ENCODE measurements around the gene RNF34. TPM values are rescaled to one million over a fixed set of nuclear protein-coding genes. Genes with fewer than 3 reads are reported as not detected.

The RNF34 gene
- total and polyA plus RNA-seq, 2 of the 13 experiments (the other 11 are each of a cell fraction or from before 2014, with no cell fraction given), result 36.8 to 53.2 TPM

DNA sequence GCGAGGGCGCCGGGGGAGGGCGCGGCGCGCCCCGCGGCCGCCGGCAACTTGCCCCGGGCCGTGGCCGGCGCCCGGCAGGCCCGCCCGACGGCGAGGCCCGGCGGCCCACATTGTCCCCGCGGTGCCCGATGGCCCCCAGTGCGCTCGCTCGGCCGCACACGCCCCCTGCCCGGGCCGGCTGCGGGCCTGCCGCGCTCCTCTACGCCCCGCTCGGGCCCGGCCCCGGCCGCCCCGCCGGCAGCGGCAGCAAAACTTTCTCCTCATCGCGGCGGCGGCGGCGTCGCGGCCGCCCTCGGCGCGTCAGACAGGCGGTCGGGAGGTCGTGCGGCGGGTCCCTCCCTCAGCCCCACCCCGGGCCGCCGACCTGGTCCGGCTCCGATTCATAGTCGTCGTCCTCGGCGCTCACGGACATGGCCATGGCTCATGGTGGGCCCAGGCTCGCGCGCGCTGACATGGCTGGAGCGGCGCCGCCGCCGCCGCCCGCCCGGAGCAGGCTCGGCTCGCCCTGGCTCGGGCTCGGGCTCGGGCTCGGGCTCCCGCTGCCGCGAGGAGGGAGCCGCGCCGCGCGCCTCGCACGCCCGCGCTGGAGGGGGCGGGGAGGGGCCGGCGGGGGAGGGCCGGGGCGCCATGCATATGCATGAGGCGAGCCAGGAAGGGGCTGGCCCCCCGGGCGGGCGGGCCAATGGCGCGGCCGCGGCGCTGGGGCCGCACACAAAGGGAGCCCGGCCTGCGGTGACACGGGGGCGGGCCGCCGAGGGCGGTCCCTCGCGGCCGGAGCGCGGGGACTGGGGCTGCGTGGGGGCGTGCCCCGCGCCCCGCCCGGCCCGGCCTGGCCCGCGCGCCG lies 67.1 kb downstream of the RNF34 start (continued):
- TF ChIP-seq, protein P1, sequence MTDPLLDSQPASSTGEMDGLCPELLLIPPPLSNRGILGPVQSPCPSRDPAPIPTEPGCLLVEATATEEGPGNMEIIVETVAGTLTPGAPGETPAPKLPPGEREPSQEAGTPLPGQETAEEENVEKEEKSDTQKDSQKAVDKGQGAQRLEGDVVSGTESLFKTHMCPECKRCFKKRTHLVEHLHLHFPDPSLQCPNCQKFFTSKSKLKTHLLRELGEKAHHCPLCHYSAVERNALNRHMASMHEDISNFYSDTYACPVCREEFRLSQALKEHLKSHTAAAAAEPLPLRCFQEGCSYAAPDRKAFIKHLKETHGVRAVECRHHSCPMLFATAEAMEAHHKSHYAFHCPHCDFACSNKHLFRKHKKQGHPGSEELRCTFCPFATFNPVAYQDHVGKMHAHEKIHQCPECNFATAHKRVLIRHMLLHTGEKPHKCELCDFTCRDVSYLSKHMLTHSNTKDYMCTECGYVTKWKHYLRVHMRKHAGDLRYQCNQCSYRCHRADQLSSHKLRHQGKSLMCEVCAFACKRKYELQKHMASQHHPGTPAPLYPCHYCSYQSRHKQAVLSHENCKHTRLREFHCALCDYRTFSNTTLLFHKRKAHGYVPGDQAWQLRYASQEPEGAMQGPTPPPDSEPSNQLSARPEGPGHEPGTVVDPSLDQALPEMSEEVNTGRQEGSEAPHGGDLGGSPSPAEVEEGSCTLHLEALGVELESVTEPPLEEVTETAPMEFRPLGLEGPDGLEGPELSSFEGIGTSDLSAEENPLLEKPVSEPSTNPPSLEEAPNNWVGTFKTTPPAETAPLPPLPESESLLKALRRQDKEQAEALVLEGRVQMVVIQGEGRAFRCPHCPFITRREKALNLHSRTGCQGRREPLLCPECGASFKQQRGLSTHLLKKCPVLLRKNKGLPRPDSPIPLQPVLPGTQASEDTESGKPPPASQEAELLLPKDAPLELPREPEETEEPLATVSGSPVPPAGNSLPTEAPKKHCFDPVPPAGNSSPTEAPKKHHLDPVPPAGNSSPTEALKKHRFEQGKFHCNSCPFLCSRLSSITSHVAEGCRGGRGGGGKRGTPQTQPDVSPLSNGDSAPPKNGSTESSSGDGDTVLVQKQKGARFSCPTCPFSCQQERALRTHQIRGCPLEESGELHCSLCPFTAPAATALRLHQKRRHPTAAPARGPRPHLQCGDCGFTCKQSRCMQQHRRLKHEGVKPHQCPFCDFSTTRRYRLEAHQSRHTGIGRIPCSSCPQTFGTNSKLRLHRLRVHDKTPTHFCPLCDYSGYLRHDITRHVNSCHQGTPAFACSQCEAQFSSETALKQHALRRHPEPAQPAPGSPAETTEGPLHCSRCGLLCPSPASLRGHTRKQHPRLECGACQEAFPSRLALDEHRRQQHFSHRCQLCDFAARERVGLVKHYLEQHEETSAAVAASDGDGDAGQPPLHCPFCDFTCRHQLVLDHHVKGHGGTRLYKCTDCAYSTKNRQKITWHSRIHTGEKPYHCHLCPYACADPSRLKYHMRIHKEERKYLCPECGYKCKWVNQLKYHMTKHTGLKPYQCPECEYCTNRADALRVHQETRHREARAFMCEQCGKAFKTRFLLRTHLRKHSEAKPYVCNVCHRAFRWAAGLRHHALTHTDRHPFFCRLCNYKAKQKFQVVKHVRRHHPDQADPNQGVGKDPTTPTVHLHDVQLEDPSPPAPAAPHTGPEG (CRISPR knock-in tag; IDR thresholded peaks at IDR 0.05), result peak; percentile 86
- TF ChIP-seq, protein P2, sequence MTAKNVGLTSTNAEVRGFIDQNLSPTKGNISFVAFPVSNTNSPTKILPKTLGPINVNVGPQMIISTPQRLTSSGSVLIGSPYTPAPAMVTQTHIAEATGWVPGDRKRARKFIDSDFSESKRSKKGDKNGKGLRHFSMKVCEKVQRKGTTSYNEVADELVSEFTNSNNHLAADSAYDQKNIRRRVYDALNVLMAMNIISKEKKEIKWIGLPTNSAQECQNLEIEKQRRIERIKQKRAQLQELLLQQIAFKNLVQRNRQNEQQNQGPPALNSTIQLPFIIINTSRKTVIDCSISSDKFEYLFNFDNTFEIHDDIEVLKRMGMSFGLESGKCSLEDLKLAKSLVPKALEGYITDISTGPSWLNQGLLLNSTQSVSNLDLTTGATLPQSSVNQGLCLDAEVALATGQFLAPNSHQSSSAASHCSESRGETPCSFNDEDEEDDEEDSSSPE (CRISPR knock-in tag; IDR thresholded peaks at IDR 0.05), result no peak
- TF ChIP-seq ARNT2 (CRISPR knock-in tag; IDR thresholded peaks at IDR 0.05; ENCODE audit: low read depth) (0 out of 2 replicates have a peak, but pooled peaks have one; percentile 24), ZNF501 (CRISPR knock-in tag; IDR thresholded peaks at IDR 0.05) (no peak), ZNF329 (CRISPR knock-in tag; IDR thresholded peaks at IDR 0.05; ENCODE audit: low read depth) (no peak), ZNF451 (CRISPR knock-in tag; IDR thresholded peaks at IDR 0.05) (0 out of 2 replicates have a peak, but pooled peaks have one; percentile 39), ATF1 (CRISPR knock-in tag; IDR thresholded peaks at IDR 0.05) (no peak)
- TF ChIP-seq, protein P3, sequence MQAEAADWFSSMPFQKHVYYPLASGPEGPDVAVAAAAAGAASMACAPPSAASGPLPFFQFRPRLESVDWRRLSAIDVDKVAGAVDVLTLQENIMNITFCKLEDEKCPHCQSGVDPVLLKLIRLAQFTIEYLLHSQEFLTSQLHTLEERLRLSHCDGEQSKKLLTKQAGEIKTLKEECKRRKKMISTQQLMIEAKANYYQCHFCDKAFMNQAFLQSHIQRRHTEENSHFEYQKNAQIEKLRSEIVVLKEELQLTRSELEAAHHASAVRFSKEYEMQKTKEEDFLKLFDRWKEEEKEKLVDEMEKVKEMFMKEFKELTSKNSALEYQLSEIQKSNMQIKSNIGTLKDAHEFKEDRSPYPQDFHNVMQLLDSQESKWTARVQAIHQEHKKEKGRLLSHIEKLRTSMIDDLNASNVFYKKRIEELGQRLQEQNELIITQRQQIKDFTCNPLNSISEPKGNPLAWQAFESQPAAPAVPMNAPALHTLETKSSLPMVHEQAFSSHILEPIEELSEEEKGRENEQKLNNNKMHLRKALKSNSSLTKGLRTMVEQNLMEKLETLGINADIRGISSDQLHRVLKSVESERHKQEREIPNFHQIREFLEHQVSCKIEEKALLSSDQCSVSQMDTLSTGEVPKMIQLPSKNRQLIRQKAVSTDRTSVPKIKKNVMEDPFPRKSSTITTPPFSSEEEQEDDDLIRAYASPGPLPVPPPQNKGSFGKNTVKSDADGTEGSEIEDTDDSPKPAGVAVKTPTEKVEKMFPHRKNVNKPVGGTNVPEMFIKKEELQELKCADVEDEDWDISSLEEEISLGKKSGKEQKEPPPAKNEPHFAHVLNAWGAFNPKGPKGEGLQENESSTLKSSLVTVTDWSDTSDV (CRISPR knock-in tag; IDR thresholded peaks at IDR 0.05), result no peak; the same call in 1 of the 2 replicates
- TF ChIP-seq, protein P4, sequence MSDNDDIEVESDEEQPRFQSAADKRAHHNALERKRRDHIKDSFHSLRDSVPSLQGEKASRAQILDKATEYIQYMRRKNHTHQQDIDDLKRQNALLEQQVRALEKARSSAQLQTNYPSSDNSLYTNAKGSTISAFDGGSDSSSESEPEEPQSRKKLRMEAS (IDR thresholded peaks at IDR 0.05), result peak; percentile 56; the same call in 1 of the 2 replicates
- TF ChIP-seq, protein P5, sequence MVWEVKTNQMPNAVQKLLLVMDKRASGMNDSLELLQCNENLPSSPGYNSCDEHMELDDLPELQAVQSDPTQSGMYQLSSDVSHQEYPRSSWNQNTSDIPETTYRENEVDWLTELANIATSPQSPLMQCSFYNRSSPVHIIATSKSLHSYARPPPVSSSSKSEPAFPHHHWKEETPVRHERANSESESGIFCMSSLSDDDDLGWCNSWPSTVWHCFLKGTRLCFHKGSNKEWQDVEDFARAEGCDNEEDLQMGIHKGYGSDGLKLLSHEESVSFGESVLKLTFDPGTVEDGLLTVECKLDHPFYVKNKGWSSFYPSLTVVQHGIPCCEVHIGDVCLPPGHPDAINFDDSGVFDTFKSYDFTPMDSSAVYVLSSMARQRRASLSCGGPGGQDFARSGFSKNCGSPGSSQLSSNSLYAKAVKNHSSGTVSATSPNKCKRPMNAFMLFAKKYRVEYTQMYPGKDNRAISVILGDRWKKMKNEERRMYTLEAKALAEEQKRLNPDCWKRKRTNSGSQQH (CRISPR knock-in tag; IDR thresholded peaks at IDR 0.05; ENCODE audit: low read depth), result no peak
- TF ChIP-seq, protein P6, sequence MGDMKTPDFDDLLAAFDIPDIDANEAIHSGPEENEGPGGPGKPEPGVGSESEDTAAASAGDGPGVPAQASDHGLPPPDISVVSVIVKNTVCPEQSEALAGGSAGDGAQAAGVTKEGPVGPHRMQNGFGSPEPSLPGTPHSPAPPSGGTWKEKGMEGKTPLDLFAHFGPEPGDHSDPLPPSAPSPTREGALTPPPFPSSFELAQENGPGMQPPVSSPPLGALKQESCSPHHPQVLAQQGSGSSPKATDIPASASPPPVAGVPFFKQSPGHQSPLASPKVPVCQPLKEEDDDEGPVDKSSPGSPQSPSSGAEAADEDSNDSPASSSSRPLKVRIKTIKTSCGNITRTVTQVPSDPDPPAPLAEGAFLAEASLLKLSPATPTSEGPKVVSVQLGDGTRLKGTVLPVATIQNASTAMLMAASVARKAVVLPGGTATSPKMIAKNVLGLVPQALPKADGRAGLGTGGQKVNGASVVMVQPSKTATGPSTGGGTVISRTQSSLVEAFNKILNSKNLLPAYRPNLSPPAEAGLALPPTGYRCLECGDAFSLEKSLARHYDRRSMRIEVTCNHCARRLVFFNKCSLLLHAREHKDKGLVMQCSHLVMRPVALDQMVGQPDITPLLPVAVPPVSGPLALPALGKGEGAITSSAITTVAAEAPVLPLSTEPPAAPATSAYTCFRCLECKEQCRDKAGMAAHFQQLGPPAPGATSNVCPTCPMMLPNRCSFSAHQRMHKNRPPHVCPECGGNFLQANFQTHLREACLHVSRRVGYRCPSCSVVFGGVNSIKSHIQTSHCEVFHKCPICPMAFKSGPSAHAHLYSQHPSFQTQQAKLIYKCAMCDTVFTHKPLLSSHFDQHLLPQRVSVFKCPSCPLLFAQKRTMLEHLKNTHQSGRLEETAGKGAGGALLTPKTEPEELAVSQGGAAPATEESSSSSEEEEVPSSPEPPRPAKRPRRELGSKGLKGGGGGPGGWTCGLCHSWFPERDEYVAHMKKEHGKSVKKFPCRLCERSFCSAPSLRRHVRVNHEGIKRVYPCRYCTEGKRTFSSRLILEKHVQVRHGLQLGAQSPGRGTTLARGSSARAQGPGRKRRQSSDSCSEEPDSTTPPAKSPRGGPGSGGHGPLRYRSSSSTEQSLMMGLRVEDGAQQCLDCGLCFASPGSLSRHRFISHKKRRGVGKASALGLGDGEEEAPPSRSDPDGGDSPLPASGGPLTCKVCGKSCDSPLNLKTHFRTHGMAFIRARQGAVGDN (CRISPR knock-in tag; IDR thresholded peaks at IDR 0.05), result peak; percentile 49
